ENCODE measurements around the gene SAPCD2.

- no peak for TF ChIP-seq CTCF (IDR thresholded peaks at IDR 0.05)
- TF ChIP-seq POLR2A (IDR thresholded peaks at IDR 0.05) = no peak
These were observed 47.7 kb downstream of the SAPCD2 start for GRCh38 chr9:137022662-137023008.
